AG04450 (cell line): ENCODE measurements around the gene CST8. TPM values are rescaled to one million over a fixed set of nuclear protein-coding genes. Genes with fewer than 3 reads are reported as not detected.

Experiments
- CTCF ChIA-PET: fragments of 300-600, 350-600 bp; formaldehyde crosslinking; extraction: SDS; loops from one replicate; lab custom pipeline; 2022; ENCODE audit warnings: antibody characterized with exemption, inconsistent platforms; lab: Charles Lee
- POLR2A ChIA-PET: fragments of 350-600 bp; formaldehyde crosslinking; extraction: SDS; loops from one replicate; lab custom pipeline; 2021; ENCODE audit warnings: antibody characterized with exemption, inconsistent platforms; lab: Yijun Ruan, JAX
- DNase-seq: peaks from one replicate; pipeline ENCODE4 v3.0.0-alpha.2; 2011; ENCODE audit warnings: low read depth, low spot score
- H3K27ac ChIP-seq: one replicate; pipeline ENCODE4 v1.5.1; 2012; ENCODE audit warnings: low read depth, low read length, control low read depth
- H3K27me3 ChIP-seq: one replicate; pipeline ENCODE4 v1.6.0; 2012; ENCODE audit warnings: low read length; ENCODE audit not compliant: control insufficient read depth, insufficient read depth
- H3K4me3 ChIP-seq: 2 replicates; pipeline ENCODE4 v1.5.1; 2011; ENCODE audit warnings: mild to moderate bottlenecking, low read depth, low read length, control low read depth
- H3K9me3 ChIP-seq: 2 replicates; pipeline ENCODE4 v1.5.1; 2012; ENCODE audit warnings: low read length; ENCODE audit not compliant: control insufficient read depth, insufficient read depth
- polyA plus RNA-seq: library from polyadenylated mRNA; depleted of rRNA; stranded (reverse); fragments of >200 nt; gene quantifications from 2 replicates; pipeline ENCODE4 v1.2.3, GENCODE V29; 2011
- TF ChIP-seq, protein P1 (sequence below): IDR thresholded peaks from 2 replicates; pipeline ENCODE4 v1.5.1; 2011; ENCODE audit warnings: low read depth, low read length, control low read depth, inconsistent platforms

The CST8 gene
- polyA plus RNA-seq, 1 experiment, result not detected

DNA sequence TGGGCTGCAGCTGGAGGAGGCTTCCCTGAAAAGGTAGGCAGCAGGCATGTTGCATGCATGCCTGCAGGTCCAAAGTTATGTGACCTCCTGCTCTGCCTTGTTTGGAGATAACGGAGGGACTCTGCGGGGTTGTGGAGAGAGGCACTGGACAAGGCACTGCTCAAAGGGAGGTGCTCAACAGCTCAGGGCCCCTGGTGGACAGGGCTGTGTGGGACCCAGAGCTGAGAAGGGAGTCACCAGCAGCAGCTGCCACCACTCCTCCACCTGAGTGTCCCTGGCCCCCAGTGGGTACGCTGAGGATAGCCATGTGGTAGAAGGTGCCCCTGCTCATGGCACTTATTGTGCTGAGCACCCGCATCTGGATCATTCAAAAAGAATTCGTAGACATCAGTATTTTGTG, 15.5 kb upstream of the CST8 start:
- ChIA-PET CTCF (no interaction called here), POLR2A (no interaction called here)
- Histone ChIP-seq H3K27me3 (peaks cover 2% of the 10 kb centered on the region), H3K9me3 (no peaks in the 10 kb centered on the region), H3K4me3 (no peak overlapping the region), H3K27ac (no peak overlapping the region)
- no peak for DNase-seq
- TF ChIP-seq, protein P1, sequence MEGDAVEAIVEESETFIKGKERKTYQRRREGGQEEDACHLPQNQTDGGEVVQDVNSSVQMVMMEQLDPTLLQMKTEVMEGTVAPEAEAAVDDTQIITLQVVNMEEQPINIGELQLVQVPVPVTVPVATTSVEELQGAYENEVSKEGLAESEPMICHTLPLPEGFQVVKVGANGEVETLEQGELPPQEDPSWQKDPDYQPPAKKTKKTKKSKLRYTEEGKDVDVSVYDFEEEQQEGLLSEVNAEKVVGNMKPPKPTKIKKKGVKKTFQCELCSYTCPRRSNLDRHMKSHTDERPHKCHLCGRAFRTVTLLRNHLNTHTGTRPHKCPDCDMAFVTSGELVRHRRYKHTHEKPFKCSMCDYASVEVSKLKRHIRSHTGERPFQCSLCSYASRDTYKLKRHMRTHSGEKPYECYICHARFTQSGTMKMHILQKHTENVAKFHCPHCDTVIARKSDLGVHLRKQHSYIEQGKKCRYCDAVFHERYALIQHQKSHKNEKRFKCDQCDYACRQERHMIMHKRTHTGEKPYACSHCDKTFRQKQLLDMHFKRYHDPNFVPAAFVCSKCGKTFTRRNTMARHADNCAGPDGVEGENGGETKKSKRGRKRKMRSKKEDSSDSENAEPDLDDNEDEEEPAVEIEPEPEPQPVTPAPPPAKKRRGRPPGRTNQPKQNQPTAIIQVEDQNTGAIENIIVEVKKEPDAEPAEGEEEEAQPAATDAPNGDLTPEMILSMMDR, result no peak

DNA sequence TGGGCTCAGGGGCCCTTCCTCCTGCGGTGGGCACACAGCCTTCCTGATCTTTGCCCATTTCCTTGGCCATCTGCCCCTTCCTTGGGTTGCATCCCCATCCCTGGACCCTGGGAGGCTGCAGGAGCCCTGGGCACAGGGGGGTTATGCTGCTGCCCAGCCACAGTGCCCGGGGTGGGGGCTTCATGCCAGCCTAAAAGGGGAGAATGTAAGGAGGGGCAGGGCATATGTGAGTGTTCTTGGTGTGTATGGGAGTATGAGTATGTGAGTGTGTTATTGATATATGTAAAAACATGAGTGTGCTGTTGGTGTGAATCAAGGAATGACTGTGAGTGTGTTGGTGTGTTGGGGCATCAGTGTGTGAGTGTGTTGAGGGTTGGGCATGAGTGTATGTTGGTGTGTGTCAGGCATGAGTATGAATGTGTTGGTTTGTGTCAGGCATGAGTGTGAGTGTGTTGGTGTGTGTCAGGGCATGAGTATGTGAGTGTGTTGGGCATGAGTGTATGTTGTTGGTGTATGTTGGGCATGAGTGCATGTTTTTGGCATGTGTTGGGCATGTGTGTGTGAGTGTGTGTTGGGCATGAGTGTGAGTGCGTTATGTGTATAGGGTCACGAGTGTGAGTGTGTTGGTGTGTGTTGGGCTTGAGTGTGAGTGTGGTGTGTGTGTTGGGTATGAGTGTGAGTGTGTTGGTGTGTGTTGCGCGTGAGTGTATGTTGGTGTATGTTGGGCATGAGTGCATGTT, 14.7 kb upstream of the CST8 start:
- Histone ChIP-seq H3K4me3 (no peak overlapping the region), H3K27me3 (peaks cover 2% of the 10 kb centered on the region), H3K9me3 (no peaks in the 10 kb centered on the region), H3K27ac (no peak overlapping the region)
- ChIA-PET POLR2A (no interaction called here), CTCF (no interaction called here)
- TF ChIP-seq, protein P1, result no peak
- DNase-seq, result no peak

DNA sequence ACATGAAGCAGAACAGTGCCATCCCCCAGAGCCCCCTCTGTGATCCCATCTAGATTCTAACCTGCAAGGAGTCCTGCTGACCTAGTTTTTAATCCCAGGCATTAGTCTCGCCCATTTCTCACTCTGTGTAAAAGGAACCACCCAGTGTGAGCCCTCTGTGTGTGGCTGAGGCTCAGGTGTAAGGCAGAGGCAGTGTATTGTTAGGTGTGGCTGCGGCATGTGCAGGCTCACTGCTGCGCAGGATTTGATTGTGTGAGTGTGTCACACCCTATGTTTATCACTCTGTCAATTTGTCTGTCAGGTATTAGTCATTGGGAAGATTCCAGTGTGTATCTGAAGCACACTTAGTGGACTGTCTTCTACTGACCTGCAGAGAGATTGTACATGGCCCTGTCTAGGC, 13.7 kb upstream of the CST8 start:
- ChIA-PET POLR2A (no interaction called here), CTCF (no interaction called here)
- DNase-seq, result no peak
- Histone ChIP-seq H3K4me3 (no peak overlapping the region), H3K9me3 (no peaks in the 10 kb centered on the region), H3K27me3 (peaks cover 2% of the 10 kb centered on the region), H3K27ac (no peak overlapping the region)
- TF ChIP-seq, protein P1, result no peak

DNA sequence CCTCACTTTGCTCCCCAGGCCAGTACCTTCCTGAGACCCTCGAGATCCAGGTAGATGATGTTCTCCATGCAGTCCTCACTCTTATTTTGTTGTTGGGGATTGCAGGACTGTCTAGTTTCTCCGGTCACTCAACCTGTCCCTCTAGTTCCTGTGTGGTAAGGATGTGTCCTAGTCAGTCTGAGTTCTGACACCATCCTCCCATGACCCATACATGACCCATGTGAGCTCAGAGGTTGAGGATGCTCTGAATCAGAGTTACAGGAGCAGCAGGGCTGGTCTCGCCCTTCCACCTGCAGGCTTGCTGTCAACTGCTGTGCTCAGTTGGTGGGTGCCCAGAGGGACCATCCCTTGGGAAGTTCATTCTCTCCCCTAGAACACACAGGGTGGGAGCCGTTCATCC, 11.9 kb upstream of the CST8 start:
- TF ChIP-seq, protein P1, result no peak
- no peak overlapping the region for H3K27ac ChIP-seq
- DNase-seq, result no peak
- no peak overlapping the region for H3K4me3 ChIP-seq
- ChIA-PET POLR2A (no interaction called here), CTCF (no interaction called here)
- H3K9me3 ChIP-seq, result no peaks in the 10 kb centered on the region
- H3K27me3 ChIP-seq, result peaks cover 2% of the 10 kb centered on the region

DNA sequence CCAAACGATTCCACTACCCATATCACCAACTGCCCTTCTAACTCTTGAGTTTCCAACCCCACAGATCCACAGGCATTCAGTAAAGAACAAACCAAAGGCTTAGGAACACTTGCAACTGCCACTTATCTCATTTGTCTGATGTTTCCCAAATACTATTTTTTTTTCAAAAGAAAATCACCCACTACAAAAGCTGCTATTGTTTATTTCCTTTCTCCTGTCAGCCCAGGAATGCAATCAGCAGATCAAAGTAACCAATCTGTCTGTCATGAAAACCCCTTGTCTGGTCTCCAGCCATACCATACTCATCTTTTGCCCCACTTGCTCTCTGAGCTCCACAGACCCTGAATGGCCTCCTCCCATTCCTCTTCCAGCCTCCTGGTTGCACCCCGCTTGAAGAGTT, 8.8 kb upstream of the CST8 start:
- Histone ChIP-seq H3K27me3 (peaks cover 2% of the 10 kb centered on the region), H3K9me3 (no peaks in the 10 kb centered on the region), H3K4me3 (no peak overlapping the region), H3K27ac (no peak overlapping the region)
- CTCF ChIA-PET, result no interaction called here
- DNase-seq, result no peak
- TF ChIP-seq, protein P1, result no peak
- POLR2A ChIA-PET, result no interaction called here
